Cardiac muscle cell (in vitro differentiated cells and primary cell): ENCODE data around the gene CAB39L. TPM values are rescaled to one million over a fixed set of nuclear protein-coding genes. Genes with fewer than 3 reads are reported as not detected.

Experiments used
- DNase-seq, 2 donors: peaks; one replicate each; pipeline versions ENCODE4 v3.0.0 to v3.0.0-alpha.2; 2010 to 2017; ENCODE audit warnings: low read depth in 1 of 2, low spot score in 1 of 2
- H3K27ac ChIP-seq: fragments of 200-600 bp; sonication (generic); 2 replicates; pipeline ENCODE4 v1.5.1; 2016
- H3K27me3 ChIP-seq: fragments of 200-600 bp; sonication (generic); 2 replicates; pipeline ENCODE4 v1.6.0; 2016; ENCODE audit warnings: control low read depth
- H3K36me3 ChIP-seq: fragments of 200-600 bp; sonication (generic); 2 replicates; pipeline ENCODE4 v1.5.1; 2016; ENCODE audit warnings: control low read depth
- H3K4me1 ChIP-seq: fragments of 200-600 bp; sonication (generic); 2 replicates; pipeline ENCODE4 v1.8.1; 2017; ENCODE audit warnings: low read depth, mild to moderate bottlenecking, mixed run types
- H3K4me3 ChIP-seq: fragments of 200-600 bp; sonication (generic); 2 replicates; pipeline ENCODE4 v1.5.1; 2016; ENCODE audit warnings: mild to moderate bottlenecking
- H3K9me3 ChIP-seq: fragments of 200-600 bp; sonication (generic); 2 replicates; pipeline ENCODE4 v1.5.1; 2017; ENCODE audit warnings: low read depth, mild to moderate bottlenecking, control low read depth
- CTCF ChIP-seq: IDR thresholded peaks from 2 replicates; pipeline ENCODE4 v1.5.1; 2012; ENCODE audit warnings: low read depth, mild to moderate bottlenecking, low read length
- polyA plus RNA-seq: library from polyadenylated mRNA; unstranded; fragments of >200 nt; fragmentation: Nextera tagmentation; extraction: Ambion mirVana; gene quantifications from 2 replicates; pipeline ENCODE4 v1.2.1, GENCODE V29; 2016
- total RNA-seq: library from RNA; depleted of rRNA; stranded (reverse); fragments of >200 nt; gene quantifications from 2 replicates; pipeline ENCODE4 v1.2.3, GENCODE V29; 2016

Gene CAB39L
- total and polyA plus RNA-seq, 2 experiments from 2014 or later: 22.3 to 25.5 TPM

GRCh38 chr13:49300739-49301589, 142.9 kb downstream of the CAB39L start:
- Histone ChIP-seq H3K4me1 (no peaks in the 10 kb centered on the region), H3K9me3 (no peaks in the 10 kb centered on the region), H3K36me3 (no peaks in the 10 kb centered on the region), H3K27me3 (no peaks in the 10 kb centered on the region), H3K27ac (no peak overlapping the region), H3K4me3 (no peak overlapping the region)
- TF ChIP-seq CTCF: peak; percentile 79
- peak; percentile 74 to 82 for DNase-seq

DNA sequence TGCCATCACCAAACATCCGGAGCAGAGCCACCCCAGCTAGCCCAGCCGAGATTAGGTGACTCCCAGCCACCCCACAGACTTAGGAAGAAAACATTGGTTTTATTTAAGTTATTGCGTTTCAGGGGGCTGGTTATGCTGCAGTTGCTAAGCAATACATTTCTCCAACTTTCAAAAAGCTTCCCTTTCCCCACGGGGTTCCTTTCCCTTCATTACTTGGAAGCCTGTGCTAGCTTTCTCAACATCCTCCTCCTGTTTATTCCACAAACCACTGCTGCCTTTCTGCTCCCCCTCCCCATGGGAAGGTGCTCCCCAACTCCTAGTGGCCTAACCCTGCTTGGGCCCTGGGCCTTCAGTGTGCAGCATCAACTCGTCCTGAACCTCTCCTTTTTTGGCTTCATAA, 143.6 kb downstream of the CAB39L start:
- H3K9me3 ChIP-seq: no peaks in the 10 kb centered on the region
- no peak overlapping the region for H3K27ac ChIP-seq
- no peak overlapping the region for H3K4me3 ChIP-seq
- TF ChIP-seq CTCF: no peak
- no peaks in the 10 kb centered on the region for H3K27me3 ChIP-seq
- DNase-seq: no peak
- no peaks in the 10 kb centered on the region for H3K36me3 ChIP-seq
- H3K4me1 ChIP-seq: no peaks in the 10 kb centered on the region

- no peaks in the 10 kb centered on the region for H3K27me3 ChIP-seq
- no peaks in the 10 kb centered on the region for H3K36me3 ChIP-seq
- TF ChIP-seq CTCF: no peak
- no peak overlapping the region for H3K27ac ChIP-seq
- no peaks in the 10 kb centered on the region for H3K9me3 ChIP-seq
- H3K4me3 ChIP-seq: no peak overlapping the region
- no peaks in the 10 kb centered on the region for H3K4me1 ChIP-seq
- no peak for DNase-seq
These were observed 144.8 kb downstream of the CAB39L start for GRCh38 chr13:49298903-49299605.

- no peaks in the 10 kb centered on the region for H3K9me3 ChIP-seq
- H3K27me3 ChIP-seq: no peaks in the 10 kb centered on the region
- H3K4me3 ChIP-seq: no peak overlapping the region
- no peaks in the 10 kb centered on the region for H3K36me3 ChIP-seq
- no peak for DNase-seq
- H3K27ac ChIP-seq: no peak overlapping the region
- no peak for TF ChIP-seq CTCF
- H3K4me1 ChIP-seq: no peaks in the 10 kb centered on the region
These were observed 145.4 kb downstream of the CAB39L start for GRCh38 chr13:49298416-49298815.

- no peaks in the 10 kb centered on the region for H3K27me3 ChIP-seq
- no peaks in the 10 kb centered on the region for H3K36me3 ChIP-seq
- no peak overlapping the region for H3K27ac ChIP-seq
- no peak overlapping the region for H3K4me3 ChIP-seq
- no peaks in the 10 kb centered on the region for H3K4me1 ChIP-seq
- TF ChIP-seq CTCF: no peak
- H3K9me3 ChIP-seq: no peaks in the 10 kb centered on the region
- DNase-seq: no peak
These were observed 146.5 kb downstream of the CAB39L start for GRCh38 chr13:49297338-49297737.
